Activated B cell treated with CpG ODN at 0.5 μM for 24 hours (primary cell): ENCODE data around the gene TRAF3. TPM values are rescaled to one million over a fixed set of nuclear protein-coding genes. Genes with fewer than 3 reads are reported as not detected.

Experiments
- ATAC-seq: fragments of 200-7000 bp; cut with Tn5 transposase; one replicate; pipeline ENCODE4 v1.10.0; 2021; ENCODE audit warnings: low read depth, mild to moderate bottlenecking, moderate library complexity
- CTCF ChIA-PET: fragments of 350-600 bp; sonication (Branson Sonifier 250); formaldehyde crosslinking; loops from one replicate; lab custom pipeline; 2021; ENCODE audit warnings: antibody characterized with exemption; lab: Charles Lee
- POLR2A ChIA-PET: fragments of 350-600 bp; sonication (Branson Sonifier 250); formaldehyde crosslinking; loops from one replicate; lab custom pipeline; 2021; ENCODE audit warnings: antibody characterized with exemption; lab: Charles Lee
- DNase-seq: peaks from one replicate; pipeline ENCODE4 v3.0.0; 2022
- H3K27ac Mint-ChIP-seq: one replicate; pipeline ENCODE4 v1.8.0; 2020; ENCODE audit warnings: mixed read lengths
- H3K27me3 Mint-ChIP-seq: one replicate; pipeline ENCODE4 v1.8.0; 2021; ENCODE audit warnings: mixed read lengths
- H3K36me3 Mint-ChIP-seq: one replicate; pipeline ENCODE4 v1.8.0; 2021; ENCODE audit warnings: low read depth, mixed read lengths
- H3K4me1 Mint-ChIP-seq: one replicate; pipeline ENCODE4 v1.8.0; 2021; ENCODE audit warnings: mixed read lengths
- H3K4me3 Mint-ChIP-seq: one replicate; pipeline ENCODE4 v1.8.0; 2020; ENCODE audit warnings: mild to moderate bottlenecking, mixed read lengths
- H3K9me3 Mint-ChIP-seq: one replicate; pipeline ENCODE4 v1.8.0; 2020; ENCODE audit warnings: mixed read lengths
- intact Hi-C: fragments of 100-400 bp; cut with micrococcal nuclease; formaldehyde crosslinking; loops from one replicate; pipeline ENCODE4 v1.15.1; 2024
- total RNA-seq: library from RNA; stranded (reverse); gene quantifications from 2 replicates; pipeline ENCODE4 v1.2.3, GENCODE V29; 2022
- TF ChIP-seq, protein P1 (sequence below): fragments of 200-600 bp; IDR thresholded peaks from one replicate; pipeline ENCODE4 v1.8.0; 2022; ENCODE audit warnings: antibody characterized with exemption, mild to moderate bottlenecking

The TRAF3 gene
- total RNA-seq, 1 donor from 2014 or later, result 120 TPM

DNA sequence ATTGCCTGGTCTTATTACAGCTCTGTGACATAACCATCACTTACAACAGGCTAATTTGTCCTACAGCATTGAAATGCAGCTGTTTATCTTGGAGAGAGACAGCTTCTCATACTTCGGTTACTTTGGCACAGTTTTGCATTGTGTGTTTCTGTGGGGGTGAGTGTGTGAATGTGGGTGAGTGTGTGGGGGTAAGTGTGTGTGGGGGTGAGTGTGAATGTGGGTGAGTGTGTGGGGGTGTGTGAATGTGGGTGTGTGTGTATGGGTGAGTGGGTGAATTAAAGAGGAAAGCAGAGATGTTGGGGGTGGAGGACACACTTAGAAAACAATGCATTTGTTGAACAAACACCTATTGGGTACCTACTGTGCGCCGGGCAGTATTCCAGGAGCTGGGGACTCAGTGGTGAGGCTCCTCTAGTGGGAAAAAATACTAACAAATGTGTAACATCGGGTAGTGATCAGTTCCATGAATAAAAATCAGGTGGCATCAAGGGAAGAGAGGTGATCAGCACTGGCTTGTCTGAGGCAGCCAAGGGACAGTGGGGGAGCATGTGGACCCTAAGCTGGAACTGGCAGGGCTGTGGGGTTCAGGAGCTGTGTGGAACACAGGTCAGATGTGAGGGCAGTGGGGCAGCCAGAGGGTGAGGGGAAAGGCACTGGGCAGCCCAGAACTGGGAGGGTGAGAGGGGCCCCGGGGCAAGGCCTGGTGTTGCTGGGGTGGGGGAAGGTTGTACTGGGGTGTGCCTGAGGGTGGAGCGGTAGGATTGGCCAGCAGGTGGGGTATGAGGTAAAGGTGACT is 101.1 kb downstream of the TRAF3 start:
- H3K36me3 Mint-ChIP-seq, result peaks cover 38% of the 10 kb centered on the region
- no peak for DNase-seq
- no peak overlapping the region for H3K27ac Mint-ChIP-seq
- H3K4me3 Mint-ChIP-seq, result no peak overlapping the region
- ATAC-seq, result no peak
- TF ChIP-seq, protein P1, sequence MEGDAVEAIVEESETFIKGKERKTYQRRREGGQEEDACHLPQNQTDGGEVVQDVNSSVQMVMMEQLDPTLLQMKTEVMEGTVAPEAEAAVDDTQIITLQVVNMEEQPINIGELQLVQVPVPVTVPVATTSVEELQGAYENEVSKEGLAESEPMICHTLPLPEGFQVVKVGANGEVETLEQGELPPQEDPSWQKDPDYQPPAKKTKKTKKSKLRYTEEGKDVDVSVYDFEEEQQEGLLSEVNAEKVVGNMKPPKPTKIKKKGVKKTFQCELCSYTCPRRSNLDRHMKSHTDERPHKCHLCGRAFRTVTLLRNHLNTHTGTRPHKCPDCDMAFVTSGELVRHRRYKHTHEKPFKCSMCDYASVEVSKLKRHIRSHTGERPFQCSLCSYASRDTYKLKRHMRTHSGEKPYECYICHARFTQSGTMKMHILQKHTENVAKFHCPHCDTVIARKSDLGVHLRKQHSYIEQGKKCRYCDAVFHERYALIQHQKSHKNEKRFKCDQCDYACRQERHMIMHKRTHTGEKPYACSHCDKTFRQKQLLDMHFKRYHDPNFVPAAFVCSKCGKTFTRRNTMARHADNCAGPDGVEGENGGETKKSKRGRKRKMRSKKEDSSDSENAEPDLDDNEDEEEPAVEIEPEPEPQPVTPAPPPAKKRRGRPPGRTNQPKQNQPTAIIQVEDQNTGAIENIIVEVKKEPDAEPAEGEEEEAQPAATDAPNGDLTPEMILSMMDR, result no peak
- CTCF ChIA-PET, result no interaction called here
- H3K27me3 Mint-ChIP-seq, result no peaks in the 10 kb centered on the region
- no peaks in the 10 kb centered on the region for H3K9me3 Mint-ChIP-seq
- no peaks in the 10 kb centered on the region for H3K4me1 Mint-ChIP-seq
- POLR2A ChIA-PET, result interaction anchor here (0.6 kb wide), 2 partner anchors 23 to 100 kb away, joined by 4 to 9 read pairs; no protein-coding TSS in a partner anchor
- intact Hi-C loops, result no loop called here

DNA sequence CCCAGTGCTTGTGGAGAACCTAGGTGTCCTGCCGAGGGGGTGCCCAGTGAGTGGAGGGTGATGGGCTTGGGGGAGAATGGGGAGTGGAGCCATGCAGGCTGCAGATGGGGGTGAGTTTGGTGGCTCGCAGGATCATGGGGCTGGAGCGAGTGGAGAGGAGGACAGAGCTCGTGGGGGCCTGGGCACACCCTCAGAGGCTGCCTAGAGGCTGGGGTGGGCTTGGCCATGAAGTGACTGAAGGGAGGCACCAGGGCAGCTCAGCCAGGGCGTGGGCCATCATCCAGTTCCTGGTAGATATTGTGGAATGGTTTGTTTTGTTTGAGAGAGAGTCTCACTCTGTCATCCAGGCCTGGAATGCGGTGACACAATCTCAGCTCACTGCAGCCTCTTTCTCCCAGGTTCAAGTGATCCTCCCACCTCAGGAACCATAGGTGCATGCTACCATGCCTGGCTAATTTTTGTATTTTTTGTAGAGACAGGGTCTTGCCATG is 101.8 kb downstream of the TRAF3 start:
- ATAC-seq (no peak), DNase-seq (no peak)
- TF ChIP-seq, protein P1, result no peak
- Mint-ChIP-seq H3K27ac (no peak overlapping the region), H3K27me3 (no peaks in the 10 kb centered on the region), H3K36me3 (peaks cover 40% of the 10 kb centered on the region), H3K9me3 (no peaks in the 10 kb centered on the region), H3K4me1 (no peaks in the 10 kb centered on the region), H3K4me3 (no peak overlapping the region)
- ChIA-PET POLR2A (interaction anchor here (0.6 kb wide), 1 partner anchor 100 kb away, joined by 4 read pairs; no protein-coding TSS in a partner anchor), CTCF (no interaction called here)
- intact Hi-C loops, result no loop called here

DNA sequence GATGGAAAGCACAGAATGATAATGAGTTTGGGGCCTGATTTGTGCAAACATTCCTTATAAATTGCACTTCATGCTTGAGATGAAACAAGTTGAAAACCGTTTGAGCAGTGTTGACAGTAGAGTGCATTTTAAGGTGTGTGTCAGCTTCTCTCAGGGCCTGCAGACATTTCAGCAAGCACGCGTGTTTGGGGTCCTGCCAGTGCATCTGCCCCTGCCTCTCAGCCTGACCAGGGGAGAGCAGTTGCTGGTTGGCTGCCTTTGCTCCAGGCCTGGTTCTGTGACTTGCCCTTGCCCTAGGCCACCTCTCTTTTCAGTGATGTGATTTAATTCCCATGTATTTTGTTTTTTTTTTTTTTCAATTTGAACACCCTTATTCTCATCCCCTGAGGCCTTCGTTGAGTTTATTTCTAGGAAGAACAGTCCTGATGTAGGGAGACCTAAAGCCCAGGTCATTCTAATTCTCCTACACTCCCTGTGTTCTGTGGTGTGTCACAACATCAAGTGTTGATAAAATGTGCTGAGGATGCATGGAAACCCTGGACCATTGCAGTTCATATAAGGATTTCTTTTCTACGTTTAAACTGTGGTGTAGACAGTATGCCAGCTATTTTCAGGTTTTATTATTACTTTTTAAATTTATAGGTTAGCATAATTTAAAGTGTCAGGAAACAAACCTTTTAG is 105.1 kb downstream of the TRAF3 start:
- Mint-ChIP-seq H3K4me1 (no peaks in the 10 kb centered on the region), H3K36me3 (peaks cover 68% of the 10 kb centered on the region), H3K4me3 (no peak overlapping the region), H3K27me3 (no peaks in the 10 kb centered on the region), H3K9me3 (no peaks in the 10 kb centered on the region), H3K27ac (no peak overlapping the region)
- CTCF ChIA-PET, result interaction anchor here (1.4 kb wide), 1 partner anchor 189 kb away, joined by 3 read pairs; no protein-coding TSS in a partner anchor
- TF ChIP-seq, protein P1, result no peak
- intact Hi-C loops, result no loop called here
- POLR2A ChIA-PET, result no interaction called here
- ATAC-seq, result no peak
- no peak for DNase-seq

DNA sequence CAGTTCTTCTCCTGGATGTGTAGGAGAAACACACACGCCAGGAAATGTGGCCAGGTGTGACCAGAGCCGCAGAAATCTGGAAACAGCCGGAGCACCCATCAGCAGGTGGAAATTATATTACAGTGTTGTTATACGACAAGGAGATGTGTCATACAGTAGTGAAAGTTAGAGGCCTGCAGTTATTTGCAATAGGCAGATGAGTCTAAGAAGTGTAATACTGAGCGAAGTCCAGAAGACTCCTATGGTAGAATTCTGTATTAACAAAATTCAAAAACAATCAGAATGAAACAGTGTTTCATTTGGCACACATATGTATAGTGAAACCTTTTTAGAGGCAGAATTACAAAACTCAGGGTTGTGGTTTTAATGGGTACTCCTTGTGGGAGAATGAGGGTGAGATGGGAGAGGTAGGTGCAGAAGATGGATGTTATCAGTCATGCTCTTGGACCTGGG is 105.9 kb downstream of the TRAF3 start:
- ATAC-seq, result no peak
- H3K27ac Mint-ChIP-seq, result no peak overlapping the region
- no peak overlapping the region for H3K4me3 Mint-ChIP-seq
- POLR2A ChIA-PET, result no interaction called here
- intact Hi-C loops, result no loop called here
- no peaks in the 10 kb centered on the region for H3K4me1 Mint-ChIP-seq
- DNase-seq, result no peak
- peaks cover 74% of the 10 kb centered on the region for H3K36me3 Mint-ChIP-seq
- no peaks in the 10 kb centered on the region for H3K27me3 Mint-ChIP-seq
- no peaks in the 10 kb centered on the region for H3K9me3 Mint-ChIP-seq
- TF ChIP-seq, protein P1, result no peak
- CTCF ChIA-PET, result no interaction called here

DNA sequence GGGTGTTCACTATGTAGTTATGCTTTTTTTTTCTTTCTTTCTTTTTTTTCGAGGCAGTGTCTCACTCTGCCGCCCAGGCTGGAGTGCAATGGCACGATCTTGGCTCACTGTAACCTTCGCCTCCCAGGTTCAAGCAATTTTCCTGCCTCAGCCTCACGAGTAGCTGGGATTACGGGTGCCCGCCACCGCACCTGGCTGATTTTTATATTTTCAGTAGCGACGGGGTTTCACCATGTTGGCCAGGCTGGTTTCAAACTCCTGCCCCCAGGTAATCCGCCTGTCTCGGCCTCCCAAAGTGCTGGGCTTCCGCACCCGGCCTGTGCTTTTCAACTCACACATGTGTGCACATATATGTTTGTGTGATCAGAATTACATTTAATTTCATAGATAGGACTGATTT is 106.3 kb downstream of the TRAF3 start:
- Mint-ChIP-seq H3K9me3 (no peaks in the 10 kb centered on the region), H3K4me3 (no peak overlapping the region), H3K4me1 (no peaks in the 10 kb centered on the region), H3K36me3 (peaks cover 79% of the 10 kb centered on the region), H3K27ac (no peak overlapping the region), H3K27me3 (no peaks in the 10 kb centered on the region)
- POLR2A ChIA-PET, result no interaction called here
- intact Hi-C loops, result no loop called here
- CTCF ChIA-PET, result no interaction called here
- TF ChIP-seq, protein P1, result no peak
- no peak for DNase-seq
- ATAC-seq, result no peak
